HEK293 (cell line): ENCODE results near the gene DRC3.

Source experiments
- CTCF ChIA-PET: fragments of 350-600 bp; formaldehyde crosslinking; extraction: SDS; loops from one replicate; lab custom pipeline; 2021; ENCODE audit warnings: antibody characterized with exemption; lab: Yijun Ruan, JAX
- POLR2A ChIA-PET: fragments of 300-600 bp; formaldehyde crosslinking; extraction: SDS; loops from one replicate; lab custom pipeline; 2020; ENCODE audit warnings: antibody characterized with exemption, inconsistent platforms; lab: Yijun Ruan, JAX
- H3K27ac ChIP-seq: fragments of 200-500 bp; sonication (Bioruptor generic); 2 replicates; pipeline ENCODE4 v1.5.1; 2014; ENCODE audit warnings: low read depth, low read length, control low read depth, inconsistent platforms; ENCODE audit errors: extremely low read depth
- H3K36me3 ChIP-seq, 2 experiments: fragments of 200-500 bp in 1 of 2; sonication (Bioruptor generic) in 1 of 2; 1 replicate in 1 of 2; 2 replicates in 1 of 2; pipeline ENCODE4 v1.5.1; 2014 to 2017; ENCODE audit warnings: inconsistent platforms in 2 of 2, low read length in 2 of 2; ENCODE audit not compliant: control insufficient read depth in 2 of 2, insufficient read depth in 1 of 2
- H3K4me1 ChIP-seq: fragments of 200-500 bp; sonication (Bioruptor generic); 2 replicates; pipeline ENCODE4 v1.5.1; 2014; ENCODE audit warnings: mild to moderate bottlenecking, low read length, inconsistent platforms; ENCODE audit not compliant: control insufficient read depth, insufficient read depth
- H3K4me3 ChIP-seq: 2 replicates; pipeline ENCODE4 v1.5.1; 2011; ENCODE audit warnings: low read depth, mild to moderate bottlenecking, control low read depth, low read length, moderate library complexity
- H3K9me3 ChIP-seq: fragments of 200-500 bp; sonication (Bioruptor generic); 2 replicates; pipeline ENCODE4 v1.5.1; 2014; ENCODE audit warnings: low read depth, low read length, inconsistent platforms; ENCODE audit not compliant: control insufficient read depth, insufficient read depth
- ATF2 ChIP-seq: fragments of 450-650 bp; formaldehyde crosslinking; IDR thresholded peaks from 2 replicates; pipeline ENCODE4 v1.5.1; 2016; ENCODE audit warnings: missing biosample characterization, missing genetic modification characterization, low read depth
- ELK4 ChIP-seq: IDR thresholded peaks from 2 replicates; pipeline ENCODE4 v1.6.1; 2011; ENCODE audit warnings: mild to moderate bottlenecking, low read depth, low read length, borderline replicate concordance
- HOXA7 ChIP-seq: sonication (generic); formaldehyde crosslinking; IDR thresholded peaks from 2 replicates; pipeline ENCODE4 v1.8.1; 2022; ENCODE audit warnings: missing genetic modification reagents, borderline replicate concordance
- PRDM4 ChIP-seq: fragments of 450-650 bp; formaldehyde crosslinking; IDR thresholded peaks from 2 replicates; pipeline ENCODE4 v1.5.1; 2017; ENCODE audit warnings: missing biosample characterization, missing genetic modification characterization
- ZBTB17 ChIP-seq: fragments of 450-650 bp; formaldehyde crosslinking; IDR thresholded peaks from 2 replicates; pipeline ENCODE4 v1.5.1; 2016; ENCODE audit warnings: missing biosample characterization, missing genetic modification characterization
- ZFP3 ChIP-seq: fragments of 450-650 bp; formaldehyde crosslinking; IDR thresholded peaks from 2 replicates; pipeline ENCODE4 v1.5.1; 2016; ENCODE audit warnings: low read depth, missing biosample characterization, missing genetic modification characterization
- ZNF18 ChIP-seq: fragments of 450-650 bp; formaldehyde crosslinking; IDR thresholded peaks from 2 replicates; pipeline ENCODE4 v1.5.1; 2016; ENCODE audit warnings: missing biosample characterization, missing genetic modification characterization
- ZNF19 ChIP-seq: fragments of 450-650 bp; formaldehyde crosslinking; IDR thresholded peaks from 2 replicates; pipeline ENCODE4; 2016; ENCODE audit warnings: missing biosample characterization, missing genetic modification characterization, low read depth
- ZNF223 ChIP-seq: fragments of 450-650 bp; formaldehyde crosslinking; IDR thresholded peaks from 2 replicates; pipeline ENCODE4 v1.5.1; 2016; ENCODE audit warnings: missing biosample characterization, missing genetic modification characterization
- ZNF366 ChIP-seq: fragments of 450-650 bp; formaldehyde crosslinking; conservative IDR thresholded peaks from 2 replicates; pipeline ENCODE4 v1.5.1; 2016; ENCODE audit warnings: missing biosample characterization, missing genetic modification characterization
- ZNF548 ChIP-seq: fragments of 450-650 bp; formaldehyde crosslinking; IDR thresholded peaks from 2 replicates; pipeline ENCODE4 v1.5.1; 2016; ENCODE audit warnings: missing biosample characterization, missing genetic modification characterization
- ZNF658 ChIP-seq: fragments of 450-650 bp; formaldehyde crosslinking; IDR thresholded peaks from 2 replicates; pipeline ENCODE4; 2016; ENCODE audit warnings: missing biosample characterization, missing genetic modification characterization
- ZNF664 ChIP-seq: fragments of 450-650 bp; formaldehyde crosslinking; IDR thresholded peaks from 2 replicates; pipeline ENCODE4 v1.5.1; 2016; ENCODE audit warnings: missing biosample characterization, missing genetic modification characterization
- ZNF704 ChIP-seq: fragments of 450-650 bp; formaldehyde crosslinking; IDR thresholded peaks from 2 replicates; pipeline ENCODE4 v1.5.1; 2016; ENCODE audit warnings: missing biosample characterization, missing genetic modification characterization
- ZNF830 ChIP-seq: fragments of 450-650 bp; IDR thresholded peaks from 2 replicates; pipeline ENCODE4 v1.5.0; 2018; ENCODE audit warnings: missing biosample characterization, missing genetic modification characterization, low read depth, mild to moderate bottlenecking, moderate library complexity
- ZSCAN18 ChIP-seq: fragments of 450-650 bp; formaldehyde crosslinking; IDR thresholded peaks from 2 replicates; pipeline ENCODE4 v1.5.1; 2016; ENCODE audit warnings: missing biosample characterization, missing genetic modification characterization

The DRC3 gene

DNA sequence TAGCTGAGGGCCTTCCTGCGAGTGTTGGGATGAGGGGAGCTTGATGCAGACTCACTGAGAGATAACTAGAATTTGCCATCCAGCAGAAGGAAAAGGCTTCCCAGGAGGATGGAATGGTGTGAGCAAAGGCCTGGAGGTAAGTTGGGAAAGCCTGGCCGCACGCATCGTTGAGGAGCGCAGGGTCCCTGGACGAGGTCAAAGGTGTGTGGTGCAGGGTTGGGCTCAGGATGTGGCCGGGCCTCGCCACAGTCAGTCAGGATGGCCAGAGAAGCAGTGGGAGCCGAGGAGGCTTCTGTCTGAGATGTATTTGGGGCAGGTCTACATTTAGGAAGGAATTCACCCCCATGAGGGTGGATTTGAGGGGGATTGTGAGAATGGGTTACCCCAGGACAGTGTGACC, 16.4 kb downstream of the DRC3 start:
- TF ChIP-seq ZNF658 (tag by site-specific recombination) (no peak), ZNF19 (no peak), ZNF366 (tag by site-specific recombination) (no peak), ZNF223 (tag by site-specific recombination) (no peak), ZSCAN18 (tag by site-specific recombination) (no peak), ZNF548 (tag by site-specific recombination) (no peak), ZNF18 (tag by site-specific recombination) (no peak), ELK4 (no peak), HOXA7 (no peak), ZNF830 (tag by site-specific recombination) (no peak), ZNF704 (no peak), ZNF664 (tag by site-specific recombination) (no peak)
- H3K27ac ChIP-seq = no peak overlapping the region
- CTCF ChIA-PET = no interaction called here
- H3K9me3 ChIP-seq = no peaks in the 10 kb centered on the region
- no peak overlapping the region for H3K4me3 ChIP-seq
- POLR2A ChIA-PET = interaction anchor here (0.6 to 1.1 kb wide), 2 partner anchors 9 to 493 kb away, joined by 3 to 4 read pairs; partner anchors contain the start of gene RASD1
- H3K36me3 ChIP-seq = no peaks in the 10 kb centered on the region
- H3K4me1 ChIP-seq = no peaks in the 10 kb centered on the region

GRCh38 chr17:17989618-17990017, 17.0 kb downstream of the DRC3 start:
- Histone ChIP-seq H3K27ac (no peak overlapping the region), H3K4me1 (no peaks in the 10 kb centered on the region), H3K4me3 (no peak overlapping the region)
- no peak for TF ChIP-seq PRDM4 (tag by site-specific recombination)
- TF ChIP-seq ZNF658 (tag by site-specific recombination) = no peak
- no peak for TF ChIP-seq ZBTB17 (tag by site-specific recombination)
- TF ChIP-seq, all 188 proteins: peak for 0
- ChIA-PET POLR2A (interaction anchor here (0.6 to 1.1 kb wide), 2 partner anchors 10 to 493 kb away, joined by 3 to 4 read pairs; partner anchors contain the start of gene RASD1), CTCF (no interaction called here)
- Histone ChIP-seq H3K36me3 (no peaks in the 10 kb centered on the region), H3K9me3 (no peaks in the 10 kb centered on the region)

- CTCF ChIA-PET = no interaction called here
- Histone ChIP-seq H3K4me3 (no peak overlapping the region), H3K9me3 (no peaks in the 10 kb centered on the region), H3K4me1 (no peaks in the 10 kb centered on the region), H3K27ac (no peak overlapping the region), H3K36me3 (no peaks in the 10 kb centered on the region)
- POLR2A ChIA-PET = no interaction called here
- TF ChIP-seq ATF2 (no peak), ZFP3 (tag by site-specific recombination) (no peak)
These were observed 17.6 kb downstream of the DRC3 start for GRCh38 chr17:17990282-17990681.
